ENCODE results near the gene PXYLP1. TPM values are rescaled to one million over a fixed set of nuclear protein-coding genes. Genes with fewer than 3 reads are reported as not detected.
A peak's percentile ranks its signal among the peaks of the same experiment; 100 is the strongest.

Gene PXYLP1
- total and polyA plus RNA-seq, 9 of the 15 experiments (the other 6 are each of a cell fraction or from before 2014, with no cell fraction given), result 0.80 to 2.9 (median 1.3) TPM

DNA sequence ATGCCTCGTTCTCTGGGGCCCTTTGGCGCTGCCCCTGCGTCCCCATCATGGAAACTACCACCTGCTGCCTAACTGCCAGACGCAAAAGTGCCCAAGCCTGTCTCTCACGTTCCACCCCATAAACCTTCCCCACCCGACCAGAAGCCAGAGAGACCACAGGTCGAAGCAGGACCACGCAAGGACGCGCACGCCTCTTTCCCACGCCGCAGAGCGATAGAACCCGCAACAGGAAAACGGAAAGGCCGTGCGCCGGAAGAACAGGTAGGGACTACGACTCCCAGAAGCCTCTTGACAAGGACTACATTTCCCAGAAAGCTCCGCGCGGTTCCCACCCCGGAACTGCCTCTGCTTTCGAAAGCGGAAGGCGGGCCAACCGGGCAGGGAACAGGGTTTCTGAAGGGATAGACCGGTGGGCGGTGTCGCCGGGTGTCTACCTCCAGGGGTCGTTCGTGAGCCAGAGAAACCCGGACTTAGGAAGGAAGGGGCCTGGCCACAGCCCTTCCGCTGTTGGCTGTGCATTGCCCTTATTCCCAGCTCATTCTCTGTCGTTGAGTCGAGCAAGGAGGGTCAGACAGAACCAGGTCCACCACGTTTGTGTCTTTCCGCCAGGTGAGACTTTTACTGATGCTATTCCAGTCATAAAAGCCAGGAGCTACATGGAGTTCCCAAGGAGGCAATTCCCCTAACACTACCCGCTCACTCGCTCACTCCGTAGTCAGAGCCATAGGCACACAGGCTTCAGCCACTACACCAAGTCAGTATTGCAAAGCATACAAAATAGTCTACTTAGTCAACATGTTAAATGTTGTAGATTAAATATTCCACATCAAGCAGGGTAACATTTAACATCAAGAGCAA is 80.1 kb downstream of the PXYLP1 start (continued):
- TF ChIP-seq ELF2 (CRISPR knock-in tag; IDR thresholded peaks at IDR 0.05), result peak; percentile 91
- TF ChIP-seq ZBED1 (IDR thresholded peaks at IDR 0.05), result no peak; the same call in 1 of the 2 replicates
- TF ChIP-seq POLR2AphosphoS2 (IDR thresholded peaks at IDR 0.05; ENCODE audit: low read length), result peak; percentile 75; the same call in 1 of the 2 replicates
- TF ChIP-seq, protein P1, sequence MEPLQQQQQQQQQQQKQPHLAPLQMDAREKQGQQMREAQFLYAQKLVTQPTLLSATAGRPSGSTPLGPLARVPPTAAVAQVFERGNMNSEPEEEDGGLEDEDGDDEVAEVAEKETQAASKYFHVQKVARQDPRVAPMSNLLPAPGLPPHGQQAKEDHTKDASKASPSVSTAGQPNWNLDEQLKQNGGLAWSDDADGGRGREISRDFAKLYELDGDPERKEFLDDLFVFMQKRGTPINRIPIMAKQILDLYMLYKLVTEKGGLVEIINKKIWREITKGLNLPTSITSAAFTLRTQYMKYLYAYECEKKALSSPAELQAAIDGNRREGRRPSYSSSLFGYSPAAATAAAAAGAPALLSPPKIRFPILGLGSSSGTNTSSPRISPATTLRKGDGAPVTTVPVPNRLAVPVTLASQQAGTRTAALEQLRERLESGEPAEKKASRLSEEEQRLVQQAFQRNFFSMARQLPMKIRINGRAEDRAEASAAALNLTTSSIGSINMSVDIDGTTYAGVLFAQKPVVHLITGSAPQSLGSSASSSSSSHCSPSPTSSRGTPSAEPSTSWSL (CRISPR knock-in tag; IDR thresholded peaks at IDR 0.05; ENCODE audit: borderline replicate concordance), result no peak
- peak; percentile 92 for TF ChIP-seq SPI1 (IDR thresholded peaks at IDR 0.05; ENCODE audit: borderline replicate concordance, low read depth, low read length)
- no peak for TF ChIP-seq KAT8 (IDR thresholded peaks at IDR 0.05; ENCODE audit: low read depth)
- TF ChIP-seq ZNF766 (CRISPR knock-in tag; conservative IDR thresholded peaks at IDR 0.05), result peak; percentile 92; the same call in 1 of the 2 replicates
- peak; percentile 95 for TF ChIP-seq CC2D1A (IDR thresholded peaks at IDR 0.05)
- TF ChIP-seq ZNF197 (CRISPR knock-in tag; IDR thresholded peaks at IDR 0.05; ENCODE audit: low read depth), result 0 out of 2 replicates have a peak, but pooled peaks have one; percentile 79
- TF ChIP-seq, protein P2, sequence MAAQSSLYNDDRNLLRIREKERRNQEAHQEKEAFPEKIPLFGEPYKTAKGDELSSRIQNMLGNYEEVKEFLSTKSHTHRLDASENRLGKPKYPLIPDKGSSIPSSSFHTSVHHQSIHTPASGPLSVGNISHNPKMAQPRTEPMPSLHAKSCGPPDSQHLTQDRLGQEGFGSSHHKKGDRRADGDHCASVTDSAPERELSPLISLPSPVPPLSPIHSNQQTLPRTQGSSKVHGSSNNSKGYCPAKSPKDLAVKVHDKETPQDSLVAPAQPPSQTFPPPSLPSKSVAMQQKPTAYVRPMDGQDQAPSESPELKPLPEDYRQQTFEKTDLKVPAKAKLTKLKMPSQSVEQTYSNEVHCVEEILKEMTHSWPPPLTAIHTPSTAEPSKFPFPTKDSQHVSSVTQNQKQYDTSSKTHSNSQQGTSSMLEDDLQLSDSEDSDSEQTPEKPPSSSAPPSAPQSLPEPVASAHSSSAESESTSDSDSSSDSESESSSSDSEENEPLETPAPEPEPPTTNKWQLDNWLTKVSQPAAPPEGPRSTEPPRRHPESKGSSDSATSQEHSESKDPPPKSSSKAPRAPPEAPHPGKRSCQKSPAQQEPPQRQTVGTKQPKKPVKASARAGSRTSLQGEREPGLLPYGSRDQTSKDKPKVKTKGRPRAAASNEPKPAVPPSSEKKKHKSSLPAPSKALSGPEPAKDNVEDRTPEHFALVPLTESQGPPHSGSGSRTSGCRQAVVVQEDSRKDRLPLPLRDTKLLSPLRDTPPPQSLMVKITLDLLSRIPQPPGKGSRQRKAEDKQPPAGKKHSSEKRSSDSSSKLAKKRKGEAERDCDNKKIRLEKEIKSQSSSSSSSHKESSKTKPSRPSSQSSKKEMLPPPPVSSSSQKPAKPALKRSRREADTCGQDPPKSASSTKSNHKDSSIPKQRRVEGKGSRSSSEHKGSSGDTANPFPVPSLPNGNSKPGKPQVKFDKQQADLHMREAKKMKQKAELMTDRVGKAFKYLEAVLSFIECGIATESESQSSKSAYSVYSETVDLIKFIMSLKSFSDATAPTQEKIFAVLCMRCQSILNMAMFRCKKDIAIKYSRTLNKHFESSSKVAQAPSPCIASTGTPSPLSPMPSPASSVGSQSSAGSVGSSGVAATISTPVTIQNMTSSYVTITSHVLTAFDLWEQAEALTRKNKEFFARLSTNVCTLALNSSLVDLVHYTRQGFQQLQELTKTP (IDR thresholded peaks at IDR 0.05; ENCODE audit: low read depth in 1 of 2, partially characterized antibody in 2 of 2), result peak in 1 of 2 experiments; percentile 98
- TF ChIP-seq KLF6 (CRISPR knock-in tag; IDR thresholded peaks at IDR 0.05; ENCODE audit: borderline replicate concordance), result peak; percentile 63; the same call in 1 of the 2 replicates
- peak; percentile 76 for TF ChIP-seq RBBP5 (IDR thresholded peaks at IDR 0.05; ENCODE audit: borderline replicate concordance, insufficient read depth, low read length, poor library complexity, severe bottlenecking)
- TF ChIP-seq LARP7 (IDR thresholded peaks at IDR 0.05), result no peak
- TF ChIP-seq, protein P3, sequence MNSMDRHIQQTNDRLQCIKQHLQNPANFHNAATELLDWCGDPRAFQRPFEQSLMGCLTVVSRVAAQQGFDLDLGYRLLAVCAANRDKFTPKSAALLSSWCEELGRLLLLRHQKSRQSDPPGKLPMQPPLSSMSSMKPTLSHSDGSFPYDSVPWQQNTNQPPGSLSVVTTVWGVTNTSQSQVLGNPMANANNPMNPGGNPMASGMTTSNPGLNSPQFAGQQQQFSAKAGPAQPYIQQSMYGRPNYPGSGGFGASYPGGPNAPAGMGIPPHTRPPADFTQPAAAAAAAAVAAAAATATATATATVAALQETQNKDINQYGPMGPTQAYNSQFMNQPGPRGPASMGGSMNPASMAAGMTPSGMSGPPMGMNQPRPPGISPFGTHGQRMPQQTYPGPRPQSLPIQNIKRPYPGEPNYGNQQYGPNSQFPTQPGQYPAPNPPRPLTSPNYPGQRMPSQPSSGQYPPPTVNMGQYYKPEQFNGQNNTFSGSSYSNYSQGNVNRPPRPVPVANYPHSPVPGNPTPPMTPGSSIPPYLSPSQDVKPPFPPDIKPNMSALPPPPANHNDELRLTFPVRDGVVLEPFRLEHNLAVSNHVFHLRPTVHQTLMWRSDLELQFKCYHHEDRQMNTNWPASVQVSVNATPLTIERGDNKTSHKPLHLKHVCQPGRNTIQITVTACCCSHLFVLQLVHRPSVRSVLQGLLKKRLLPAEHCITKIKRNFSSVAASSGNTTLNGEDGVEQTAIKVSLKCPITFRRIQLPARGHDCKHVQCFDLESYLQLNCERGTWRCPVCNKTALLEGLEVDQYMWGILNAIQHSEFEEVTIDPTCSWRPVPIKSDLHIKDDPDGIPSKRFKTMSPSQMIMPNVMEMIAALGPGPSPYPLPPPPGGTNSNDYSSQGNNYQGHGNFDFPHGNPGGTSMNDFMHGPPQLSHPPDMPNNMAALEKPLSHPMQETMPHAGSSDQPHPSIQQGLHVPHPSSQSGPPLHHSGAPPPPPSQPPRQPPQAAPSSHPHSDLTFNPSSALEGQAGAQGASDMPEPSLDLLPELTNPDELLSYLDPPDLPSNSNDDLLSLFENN (IDR thresholded peaks at IDR 0.05; ENCODE audit: low read depth in 2 of 2, low read length in 2 of 2), result 0 out of 4 replicates have a peak, but pooled peaks of 1 of the 2 experiments have one; percentile 10
- TF ChIP-seq ZNF217 (CRISPR knock-in tag; IDR thresholded peaks at IDR 0.05), result no peak
- TF ChIP-seq MYNN (IDR thresholded peaks at IDR 0.05), result peak; percentile 79; the same call in 1 of the 2 replicates
- TF ChIP-seq MYNN (CRISPR knock-in tag; IDR thresholded peaks at IDR 0.05), result no peak
- TF ChIP-seq PML (IDR thresholded peaks at IDR 0.05; ENCODE audit: low read length), result peak; percentile 87

Data from K562 (cell line).